K562 (cell line): ENCODE data around the gene ZMAT2. TPM values are rescaled to one million over a fixed set of nuclear protein-coding genes. Genes with fewer than 3 reads are reported as not detected.
A peak's percentile ranks its signal among the peaks of the same experiment; 100 is the strongest.

Experiments used
- ATAC-seq: fragments of 200-7000 bp; cut with Tn5 transposase; 3 replicates; pipeline ENCODE4 v1.9.1; 2020; ENCODE audit warnings: moderate library complexity
- BruUV-seq: library from RNA; stranded (reverse); fragments of 400-500 nt; replicated peaks from 2 replicates; lab custom pipeline; 2021; lab: Mats Ljungman, UMichigan
- CTCF ChIA-PET: fragments of 300-600 bp; formaldehyde crosslinking; extraction: SDS; loops from one replicate; lab custom pipeline; 2021; ENCODE audit warnings: low intra/inter-chr PET ratio; lab: Yijun Ruan, JAX
- POLR2A ChIA-PET: fragments of 300-600, 350-650 bp; sonication (Branson Sonifier 250); formaldehyde crosslinking; extraction: SDS; loops from one replicate; lab custom pipeline; 2021; ENCODE audit warnings: antibody characterized with exemption, inconsistent platforms; lab: Yijun Ruan, JAX
- DNase-seq, 4 experiments: peaks; one replicate each; pipeline versions ENCODE4 v3.0.0 to v3.0.0-alpha.2; 2011 to 2018; ENCODE audit warnings: low spot score in 3 of 4, mixed read lengths in 3 of 4; ENCODE audit errors: extremely low read depth in 1 of 4
- FAIRE-seq: peaks from 2 replicates; lab custom pipeline; 2011; peaks lifted over from hg19 to GRCh38; lab: Jason Lieb, UNC
- H2AFZ ChIP-seq: 2 replicates; pipeline ENCODE4 v1.6.0; 2011; ENCODE audit warnings: low read depth, low read length, control low read depth, inconsistent platforms
- H3K27ac ChIP-seq: fragments of 200-600 bp; 3 replicates; pipeline ENCODE4 v1.8.0; 2011; ENCODE audit warnings: low read depth, mild to moderate bottlenecking, control low read depth, inconsistent platforms, low read length, moderate library complexity, mixed read lengths; ENCODE audit errors: extremely low read depth
- H3K27me3 ChIP-seq, 2 experiments: fragments of 300-600 bp in 1 of 2; 2 replicates in 1 of 2; 3 replicates in 1 of 2; pipeline versions ENCODE4 v1.6.0 to v1.8.0; 2011; ENCODE audit warnings: inconsistent platforms in 2 of 2, low read length in 2 of 2, mild to moderate bottlenecking in 1 of 2, mixed read lengths in 1 of 2, moderate library complexity in 1 of 2; ENCODE audit not compliant: control insufficient read depth in 2 of 2, insufficient read depth in 2 of 2
- H3K36me3 ChIP-seq: fragments of 300-600 bp; 3 replicates; pipeline ENCODE4 v1.8.0; 2011; ENCODE audit warnings: mild to moderate bottlenecking, low read length, inconsistent platforms; ENCODE audit not compliant: control insufficient read depth, insufficient read depth
- H3K4me1 ChIP-seq, 2 experiments: fragments of 200-600 bp in 1 of 2; replicated peaks in 1 of 2; 2 replicates in 1 of 2; 3 replicates in 1 of 2; pipeline versions ENCODE4 v1.5.1 to v1.8.0; 2011; ENCODE audit warnings: inconsistent platforms in 2 of 2, low read length in 2 of 2, mild to moderate bottlenecking in 1 of 2, mixed read lengths in 1 of 2, moderate library complexity in 1 of 2; ENCODE audit not compliant: control insufficient read depth in 2 of 2, insufficient read depth in 2 of 2
- H3K4me2 ChIP-seq: 2 replicates; pipeline ENCODE4 v1.6.1; 2011; ENCODE audit warnings: low read length, control low read depth, inconsistent platforms, mixed read lengths; ENCODE audit not compliant: insufficient read depth
- H3K4me3 ChIP-seq: fragments of 200-600 bp; sonication (generic), shearing (Covaris generic); 2 replicates; pipeline ENCODE4 v1.5.1; 2016; ENCODE audit warnings: control low read depth, inconsistent platforms
- H3K79me2 ChIP-seq: fragments of 200-600 bp; 3 replicates; pipeline ENCODE4 v1.8.0; 2011; ENCODE audit warnings: low read length, inconsistent platforms; ENCODE audit not compliant: control insufficient read depth, insufficient read depth
- H3K9ac ChIP-seq, 2 experiments: 2 replicates each; pipeline versions ENCODE4 v1.6.0 to v1.6.1; 2011; ENCODE audit warnings: low read depth in 2 of 2, low read length in 2 of 2, control low read depth in 1 of 2, inconsistent platforms in 1 of 2, mild to moderate bottlenecking in 1 of 2, mixed read lengths in 1 of 2; ENCODE audit not compliant: insufficient read depth in 1 of 2
- H3K9me1 ChIP-seq: one replicate; pipeline ENCODE4 v1.6.0; 2011; ENCODE audit warnings: inconsistent platforms, mild to moderate bottlenecking, low read length, moderate library complexity; ENCODE audit not compliant: control insufficient read depth, insufficient read depth
- H3K9me3 ChIP-seq: replicated peaks from 2 replicates; pipeline ENCODE4 v1.5.1; 2011; ENCODE audit warnings: low read depth, low read length, inconsistent platforms; ENCODE audit not compliant: control insufficient read depth, insufficient read depth
- H4K20me1 ChIP-seq: replicated peaks from 2 replicates; pipeline ENCODE4 v1.6.1; 2011; ENCODE audit warnings: low read length, inconsistent platforms, mixed read lengths; ENCODE audit not compliant: control insufficient read depth, insufficient read depth
- CEBPZ ChIP-seq: fragments of 150-350 bp; IDR thresholded peaks from 2 replicates; pipeline ENCODE4 v1.6.1; 2014; ENCODE audit warnings: low read depth, mild to moderate bottlenecking, low read length, borderline replicate concordance
- FOXP4 ChIP-seq: sonication (generic); formaldehyde crosslinking; IDR thresholded peaks from 2 replicates; pipeline ENCODE4 v1.8.0; 2022; ENCODE audit warnings: mild to moderate bottlenecking, missing genetic modification reagents, borderline replicate concordance
- HINFP ChIP-seq: fragments of 450-650 bp; conservative IDR thresholded peaks from 2 replicates; pipeline ENCODE4 v1.6.1; 2016; ENCODE audit warnings: missing genetic modification characterization, low read depth, mild to moderate bottlenecking, control low read depth, missing compliant biosample characterization
- PURB ChIP-seq: sonication (generic); formaldehyde crosslinking; IDR thresholded peaks from 2 replicates; pipeline ENCODE4 v1.9.0; 2021; ENCODE audit warnings: low read depth, mild to moderate bottlenecking, missing genetic modification reagents
- U2AF1 ChIP-seq: fragments of 200-400 bp; formaldehyde crosslinking; optimal IDR thresholded peaks from 2 replicates; pipeline ENCODE3; 2017; ENCODE audit warnings: mild to moderate bottlenecking, low read depth, low read length, moderate library complexity
- ZNF140 ChIP-seq: fragments of 250-450 bp; sonication (Bioruptor Pico); IDR thresholded peaks from 2 replicates; pipeline ENCODE4 v1.8.0; 2021; ENCODE audit warnings: moderate library complexity, mild to moderate bottlenecking, inconsistent platforms
- ZNF212 ChIP-seq: fragments of 450-650 bp; formaldehyde crosslinking; IDR thresholded peaks from 2 replicates; pipeline ENCODE4 v1.4.0; 2020; ENCODE audit warnings: mild to moderate bottlenecking
- ZNF57 ChIP-seq: fragments of 450-650 bp; formaldehyde crosslinking; IDR thresholded peaks from 2 replicates; pipeline ENCODE4 v1.4.0; 2020; ENCODE audit warnings: mild to moderate bottlenecking, moderate library complexity
- ZNF780A ChIP-seq: fragments of 250-450 bp; sonication (Bioruptor Pico); IDR thresholded peaks from 2 replicates; pipeline ENCODE4 v1.5.0; 2021; ENCODE audit warnings: mild to moderate bottlenecking
- ZNF79 ChIP-seq: fragments of 250-450 bp; sonication (Bioruptor Pico); IDR thresholded peaks from 2 replicates; pipeline ENCODE4 v1.4.0; 2020; ENCODE audit warnings: low read depth, mild to moderate bottlenecking, moderate library complexity
- WGBS: fragments of 100-300 bp; shearing (Covaris generic); methylation state at CpG from one replicate; pipeline ENCODE4 v1.1.6; 2016; ENCODE audit warnings: low coverage, mixed read lengths; ENCODE audit not compliant: insufficient coverage; ENCODE audit errors: missing lambda C conversion rate; 5-methylcytosine and 5-hydroxymethylcytosine counted together
- in situ Hi-C: fragments of 300-500 bp; cut with MboI; formaldehyde crosslinking; loops from 4 replicates; pipeline ENCODE4 v1.15.0; 2018; ENCODE audit warnings: inconsistent platforms, mixed read lengths
- intact Hi-C: fragments of 100-400 bp; cut with micrococcal nuclease; formaldehyde crosslinking; loops from 2 replicates; pipeline ENCODE4 v1.14.2; 2022
- polyA plus RNA-seq, 8 experiments: library from polyadenylated mRNA; depleted of rRNA in 4 of 8; stranded (reverse) in 5 of 8; unstranded in 3 of 8; fragments of >200 nt; fragmentation: Nextera tagmentation in 2 of 8; fragmentation: Illumina TruSeq in 1 of 8; extraction: Ambion mirVana in 2 of 8; extraction: Trizol in 1 of 8; gene quantifications; 2 replicates each; pipeline versions ENCODE4 v1.2.1 to v1.2.3, GENCODE V29; 2011 to 2014; ENCODE audit warnings: inconsistent platforms in 1 of 8, missing spikeins in 1 of 8
- total RNA-seq, 7 experiments: library from RNA; depleted of rRNA in 6 of 7; stranded (reverse); fragments of >200 nt in 6 of 7; fragmentation: Illumina TruSeq in 2 of 7; extraction: Trizol in 2 of 7; gene quantifications; 2 replicates each; pipeline versions ENCODE4 v1.2.1 to v1.2.3, GENCODE V29; 2011 to 2021; ENCODE audit warnings: low replicate concordance in 1 of 7
- TF ChIP-seq, protein P1 (sequence below): fragments of 250-450 bp; sonication (Bioruptor Pico); IDR thresholded peaks from 2 replicates; pipeline ENCODE4 v1.5.0; 2020; ENCODE audit warnings: mild to moderate bottlenecking, borderline replicate concordance

Gene ZMAT2
- total and polyA plus RNA-seq, 9 of the 15 experiments (the other 6 are each of a cell fraction or from before 2014, with no cell fraction given) = 44.2 to 101 (median 69.2) TPM

DNA sequence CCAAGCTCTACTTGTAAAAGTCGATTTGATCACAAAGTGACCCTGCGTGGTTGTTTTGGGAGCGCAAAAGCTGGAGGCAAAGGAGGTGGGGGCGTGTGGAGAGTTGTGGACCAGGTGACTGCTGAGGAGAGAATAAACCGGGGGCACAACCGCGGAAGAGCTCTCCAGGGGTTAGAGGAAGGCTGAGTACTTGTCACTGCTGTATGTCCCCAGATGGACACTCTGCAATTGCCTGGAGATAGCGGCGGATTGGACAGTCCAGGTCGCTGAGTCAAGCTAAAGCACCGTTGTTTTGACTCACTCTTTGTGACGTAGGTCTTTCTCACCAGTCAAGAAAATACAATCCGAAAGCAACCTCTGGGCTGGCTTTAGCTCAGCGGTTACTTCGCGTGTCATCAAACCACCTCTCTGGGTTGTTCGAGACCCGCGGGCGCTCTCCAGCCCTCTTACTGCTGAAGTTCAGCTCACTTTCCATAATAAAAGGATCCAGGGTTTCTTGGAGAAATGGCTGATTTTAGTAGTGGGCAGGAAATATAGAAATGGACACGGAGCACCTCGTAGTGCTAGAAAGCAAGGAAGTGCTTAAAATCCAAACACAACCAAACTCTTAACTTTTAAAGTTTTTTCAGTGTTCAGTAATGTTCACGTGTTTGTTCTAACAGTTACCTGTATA is 25.7 kb downstream of the ZMAT2 start (continued):
- TF ChIP-seq CEBPZ (no peak), ZNF57 (no peak), ZNF212 (CRISPR knock-in tag) (no peak), PURB (CRISPR knock-in tag) (no peak), U2AF1 (no peak)

DNA sequence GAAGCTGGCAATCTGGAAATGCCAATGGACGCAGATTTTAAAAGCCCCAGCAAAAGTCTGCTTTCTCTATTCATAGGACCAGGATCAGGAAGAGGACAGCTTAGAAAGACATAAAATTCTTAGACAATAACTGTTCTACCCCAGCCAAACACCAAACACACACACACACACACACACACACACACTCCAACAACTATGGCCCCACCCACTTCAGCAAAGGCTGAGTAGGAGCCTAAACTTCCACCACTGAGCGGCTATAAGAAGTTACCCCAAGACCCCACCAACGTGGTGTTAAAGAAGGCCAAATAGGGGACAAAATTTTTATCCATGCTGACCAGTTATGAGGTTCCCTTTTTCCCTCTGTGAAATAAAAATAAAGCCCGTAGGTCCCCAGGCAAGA is 32.9 kb downstream of the ZMAT2 start:
- ChIA-PET POLR2A (no interaction called here), CTCF (no interaction called here)
- H3K36me3 ChIP-seq = no peaks in the 10 kb centered on the region
- no peak overlapping the region for H3K27ac ChIP-seq
- no peaks in the 10 kb centered on the region for H3K79me2 ChIP-seq
- H3K4me1 ChIP-seq = no peaks in the 10 kb centered on the region; a peak in 1 of 5 replicates
- no peak overlapping the region for H3K9ac ChIP-seq
- H3K4me3 ChIP-seq = no peak overlapping the region
- 21% methylated on average over 4 of the region's 4 CpGs for WGBS
- no peaks in the 10 kb centered on the region for H4K20me1 ChIP-seq
- DNase-seq (no peak), FAIRE-seq (no peak), ATAC-seq (peak; percentile 59)
- intact Hi-C loops (loop anchor here (5.0 kb wide), 1 partner anchor 491 kb away; no protein-coding TSS in a partner anchor), in situ Hi-C loops (no loop called here)
- H3K9me1 ChIP-seq = no peaks in the 10 kb centered on the region
- H2AFZ ChIP-seq = peak overlapping the region; percentile 47
- no peaks in the 10 kb centered on the region for H3K27me3 ChIP-seq
- H3K4me2 ChIP-seq = no peak overlapping the region
- no TSS peak for BruUV-seq
- H3K9me3 ChIP-seq = no peaks in the 10 kb centered on the region
- TF ChIP-seq ZNF140 (no peak), FOXP4 (CRISPR knock-in tag) (no peak), HINFP (tag) (no peak), ZNF79 (CRISPR knock-in tag) (no peak), ZNF780A (CRISPR knock-in tag) (no peak)
- TF ChIP-seq, protein P1, sequence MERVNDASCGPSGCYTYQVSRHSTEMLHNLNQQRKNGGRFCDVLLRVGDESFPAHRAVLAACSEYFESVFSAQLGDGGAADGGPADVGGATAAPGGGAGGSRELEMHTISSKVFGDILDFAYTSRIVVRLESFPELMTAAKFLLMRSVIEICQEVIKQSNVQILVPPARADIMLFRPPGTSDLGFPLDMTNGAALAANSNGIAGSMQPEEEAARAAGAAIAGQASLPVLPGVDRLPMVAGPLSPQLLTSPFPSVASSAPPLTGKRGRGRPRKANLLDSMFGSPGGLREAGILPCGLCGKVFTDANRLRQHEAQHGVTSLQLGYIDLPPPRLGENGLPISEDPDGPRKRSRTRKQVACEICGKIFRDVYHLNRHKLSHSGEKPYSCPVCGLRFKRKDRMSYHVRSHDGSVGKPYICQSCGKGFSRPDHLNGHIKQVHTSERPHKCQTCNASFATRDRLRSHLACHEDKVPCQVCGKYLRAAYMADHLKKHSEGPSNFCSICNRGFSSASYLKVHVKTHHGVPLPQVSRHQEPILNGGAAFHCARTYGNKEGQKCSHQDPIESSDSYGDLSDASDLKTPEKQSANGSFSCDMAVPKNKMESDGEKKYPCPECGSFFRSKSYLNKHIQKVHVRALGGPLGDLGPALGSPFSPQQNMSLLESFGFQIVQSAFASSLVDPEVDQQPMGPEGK (CRISPR knock-in tag) = no peak
